GM21717 (cell line): ENCODE results near the gene KLF3.
"Not testable (repeated sequence)": the region's sequence is repeated elsewhere in the genome, so short reads cannot be mapped to it uniquely, and the experiment has no call there.

Source experiments
- ATAC-seq: cut with Tn5 transposase; IDR thresholded peaks from one replicate; pipeline ENCODE4 v1.9.1; 2021; ENCODE audit warnings: mild to moderate bottlenecking, moderate library complexity; ENCODE audit not compliant: unreplicated experiment

The KLF3 gene

GRCh38 chr4:38663801-38664705 lies at the start of gene KLF3:
Gene KLF3, plus strand, starts transcription at chr4:38664199. Its CDS starts 16,427 bp downstream, at chr4:38680626.
- peak; percentile 67 for ATAC-seq

- no peak for ATAC-seq
Measured at GRCh38 chr4:38614231-38614630, 49.8 kb upstream of the KLF3 start.

GRCh38 chr4:38615847-38616246 lies 48.2 kb upstream of the KLF3 start:
- no peak for ATAC-seq

- no peak for ATAC-seq
Measured at GRCh38 chr4:38618505-38618904, 45.5 kb upstream of the KLF3 start.

GRCh38 chr4:38619316-38619715 lies 44.7 kb upstream of the KLF3 start:
- no peak for ATAC-seq

GRCh38 chr4:38620065-38620464 lies 43.9 kb upstream of the KLF3 start:
- ATAC-seq, result no peak

- no peak for ATAC-seq
Measured at GRCh38 chr4:38620527-38621027, 43.4 kb upstream of the KLF3 start.

GRCh38 chr4:38621028-38621684 lies 42.8 kb upstream of the KLF3 start:
- no peak for ATAC-seq

GRCh38 chr4:38621831-38622230 lies 42.2 kb upstream of the KLF3 start:
- no peak for ATAC-seq

GRCh38 chr4:38622340-38622739 lies 41.7 kb upstream of the KLF3 start:
- not testable (repeated sequence) for ATAC-seq

GRCh38 chr4:38623260-38623659 lies 40.7 kb upstream of the KLF3 start:
- no peak for ATAC-seq

GRCh38 chr4:38624311-38624710 lies 39.7 kb upstream of the KLF3 start:
- ATAC-seq, result no peak

- no peak for ATAC-seq
Measured at GRCh38 chr4:38625508-38625907, 38.5 kb upstream of the KLF3 start.

GRCh38 chr4:38626901-38627444 lies 37.0 kb upstream of the KLF3 start:
- ATAC-seq, result not testable (repeated sequence)

GRCh38 chr4:38630519-38630918 lies 33.5 kb upstream of the KLF3 start:
- ATAC-seq, result no peak

- ATAC-seq, result no peak
Measured at GRCh38 chr4:38634047-38634759, 29.8 kb upstream of the KLF3 start.

- no peak for ATAC-seq
Measured at GRCh38 chr4:38639242-38639641, 24.8 kb upstream of the KLF3 start.

- no peak for ATAC-seq
Measured at GRCh38 chr4:38641811-38642210, 22.2 kb upstream of the KLF3 start.

GRCh38 chr4:38644201-38644600 lies 19.8 kb upstream of the KLF3 start:
- no peak for ATAC-seq

- ATAC-seq, result no peak
Measured at GRCh38 chr4:38647101-38647819, 16.7 kb upstream of the KLF3 start.
